Middle frontal gyrus (tissue), 1 donor: Measurements from ENCODE around the gene CARD11.
"Not testable (repeated sequence)": the region's sequence is repeated elsewhere in the genome, so short reads cannot be mapped to it uniquely, and the experiment has no call there.

Experiments
- DNase-seq: peaks from one replicate; pipeline ENCODE4 v3.0.0-alpha.2; 2015; ENCODE audit warnings: low spot score; ENCODE audit errors: extremely low spot score

The CARD11 gene

GRCh38 chr7:3021825-3022224 lies 21.8 kb downstream of the CARD11 start:
- DNase-seq = no peak

- not testable (repeated sequence) for DNase-seq
Measured at GRCh38 chr7:3021224-3021623, 22.4 kb downstream of the CARD11 start.

- no peak for DNase-seq
Measured at GRCh38 chr7:3020416-3020815, 23.3 kb downstream of the CARD11 start.

GRCh38 chr7:3019801-3020200 lies 23.9 kb downstream of the CARD11 start:
- DNase-seq = no peak

GRCh38 chr7:3013975-3014792 lies 29.5 kb downstream of the CARD11 start:
- no peak for DNase-seq

GRCh38 chr7:3011211-3011852 lies 32.3 kb downstream of the CARD11 start:
- DNase-seq = no peak

GRCh38 chr7:3010161-3010560 lies 33.5 kb downstream of the CARD11 start:
- DNase-seq = no peak

- DNase-seq = no peak
Measured at GRCh38 chr7:3009086-3009485, 34.6 kb downstream of the CARD11 start.

- DNase-seq = no peak
Measured at GRCh38 chr7:3008386-3008785, 35.3 kb downstream of the CARD11 start.

GRCh38 chr7:3007696-3008095 lies 36.0 kb downstream of the CARD11 start:
- no peak for DNase-seq

GRCh38 chr7:3005257-3005656 lies 38.4 kb downstream of the CARD11 start:
- DNase-seq = no peak

GRCh38 chr7:3003936-3004335 lies 39.7 kb downstream of the CARD11 start:
- DNase-seq = no peak

- no peak for DNase-seq
Measured at GRCh38 chr7:3002631-3003030, 41.0 kb downstream of the CARD11 start.

- no peak for DNase-seq
Measured at GRCh38 chr7:3000566-3000965, 43.1 kb downstream of the CARD11 start.

- no peak for DNase-seq
Measured at GRCh38 chr7:2999078-2999500, 44.6 kb downstream of the CARD11 start.

- DNase-seq = no peak
Measured at GRCh38 chr7:2997014-2997413, 46.7 kb downstream of the CARD11 start.

- DNase-seq = no peak
Measured at GRCh38 chr7:2996141-2996540, 47.5 kb downstream of the CARD11 start.

GRCh38 chr7:2993868-2994267 lies 49.8 kb downstream of the CARD11 start:
- no peak for DNase-seq

GRCh38 chr7:2993396-2993795 lies 50.3 kb downstream of the CARD11 start:
- no peak for DNase-seq

GRCh38 chr7:2990949-2991470 lies 52.7 kb downstream of the CARD11 start:
- no peak for DNase-seq

- DNase-seq = no peak
Measured at GRCh38 chr7:2986561-2986960, 57.1 kb downstream of the CARD11 start.

- no peak for DNase-seq
Measured at GRCh38 chr7:2985866-2986265, 57.8 kb downstream of the CARD11 start.

GRCh38 chr7:2984091-2984490 lies 59.6 kb downstream of the CARD11 start:
- no peak for DNase-seq
